HG03135 (cell line): ENCODE results near the gene ZYG11A.

Experiments used
- ATAC-seq: cut with Tn5 transposase; IDR thresholded peaks from one replicate; pipeline ENCODE4 v1.9.1; 2021; ENCODE audit warnings: mild to moderate bottlenecking, moderate library complexity; ENCODE audit not compliant: unreplicated experiment

The ZYG11A gene

DNA sequence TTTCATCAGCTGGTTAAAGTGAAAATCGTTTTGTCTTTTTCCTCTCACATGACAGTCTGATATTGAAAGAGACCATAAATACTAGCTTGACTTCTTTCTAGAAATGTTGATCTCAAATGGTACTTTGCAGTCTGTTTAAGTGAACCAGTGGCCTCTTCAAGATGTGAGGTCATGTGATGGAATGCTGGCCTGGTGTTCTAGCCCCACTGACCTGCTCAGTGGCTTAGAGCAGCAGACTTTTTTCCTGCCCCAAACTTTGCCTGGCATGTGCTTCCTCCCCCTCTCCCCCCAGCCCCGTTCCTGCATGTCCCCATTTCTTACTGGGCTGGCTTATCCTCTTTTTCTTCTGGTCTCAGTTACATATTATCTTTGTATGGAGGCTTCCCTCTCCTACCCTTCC is 34.3 kb downstream of the ZYG11A start:
- no peak for ATAC-seq

GRCh38 chr1:52877554-52877953 is 35.0 kb downstream of the ZYG11A start:
- no peak for ATAC-seq

DNA sequence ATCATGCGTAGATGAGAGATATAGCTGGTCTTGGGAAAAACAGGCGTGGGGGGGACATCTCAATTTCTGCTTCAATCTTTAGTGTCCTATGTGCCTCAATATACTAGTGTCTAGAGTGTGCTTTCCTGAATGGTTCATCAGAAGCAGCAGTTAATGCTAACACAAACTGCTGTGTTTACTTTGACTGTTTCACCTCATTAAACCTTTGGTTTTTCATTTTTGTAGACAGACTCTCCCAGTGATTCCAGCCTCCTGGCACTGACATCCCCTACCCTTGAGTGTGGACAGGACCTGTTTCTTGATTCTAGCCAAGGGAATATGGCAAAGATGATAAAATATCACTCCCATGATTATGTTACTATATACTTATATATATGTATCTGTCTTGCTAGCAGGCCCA is 37.6 kb downstream of the ZYG11A start:
- ATAC-seq, result no peak

DNA sequence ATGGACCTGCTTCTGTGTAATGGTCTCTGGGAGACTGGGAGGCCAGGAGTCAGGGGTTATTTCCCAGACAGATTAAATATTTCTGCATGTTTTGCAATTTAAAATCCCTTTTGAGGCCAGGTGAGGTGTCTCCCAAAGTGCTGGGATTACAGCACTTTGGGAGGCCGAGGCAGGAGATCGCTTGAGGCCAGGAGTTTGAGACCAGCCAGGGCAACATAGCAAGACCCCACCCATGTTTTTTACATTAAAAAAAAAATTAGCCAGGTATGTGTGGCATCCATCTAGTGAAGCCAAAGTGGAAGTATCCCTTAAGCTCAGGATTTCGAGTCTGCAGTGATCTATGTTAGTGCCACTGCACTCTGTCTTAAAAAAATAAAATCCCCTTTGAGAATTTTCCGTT is 44.9 kb downstream of the ZYG11A start:
- ATAC-seq, result no peak

DNA sequence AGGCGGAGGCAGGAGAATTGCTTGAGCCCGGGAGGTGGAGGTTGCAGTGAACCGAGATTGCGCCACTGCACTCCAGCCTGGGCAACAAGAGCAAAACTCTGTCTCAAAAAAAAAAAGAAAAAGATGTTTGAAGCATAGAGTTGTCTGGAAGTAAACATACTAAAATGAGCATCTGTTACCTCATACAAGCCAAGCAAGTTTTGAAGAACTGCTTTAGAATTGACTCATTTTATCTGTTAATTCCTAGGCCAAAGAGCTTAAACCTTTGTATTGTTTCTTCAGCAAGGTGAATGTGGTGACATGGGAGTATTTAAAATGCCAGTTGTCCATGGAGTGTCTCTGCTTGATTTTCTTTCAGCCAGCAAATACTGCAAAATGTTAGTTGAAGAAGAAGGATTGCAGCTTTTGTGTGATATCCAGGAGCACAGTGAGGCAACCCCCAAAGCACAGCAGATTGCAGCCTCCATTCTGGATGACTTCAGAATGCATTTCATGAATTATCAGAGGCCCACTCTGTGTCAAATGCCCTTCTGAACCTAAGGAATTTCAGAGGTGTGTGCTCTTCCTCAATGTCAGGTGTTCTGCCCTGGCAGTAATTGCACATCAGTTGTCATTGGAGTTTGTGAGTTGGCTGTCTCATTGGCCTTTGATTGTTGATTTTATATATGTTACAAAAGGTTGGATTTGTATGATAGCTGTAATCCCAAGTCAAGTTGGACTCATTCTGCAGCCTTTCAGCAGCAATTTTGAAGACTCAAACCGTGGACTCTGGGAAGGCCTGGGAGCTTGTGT is 50.1 kb downstream of the ZYG11A start:
- ATAC-seq, result no peak

DNA sequence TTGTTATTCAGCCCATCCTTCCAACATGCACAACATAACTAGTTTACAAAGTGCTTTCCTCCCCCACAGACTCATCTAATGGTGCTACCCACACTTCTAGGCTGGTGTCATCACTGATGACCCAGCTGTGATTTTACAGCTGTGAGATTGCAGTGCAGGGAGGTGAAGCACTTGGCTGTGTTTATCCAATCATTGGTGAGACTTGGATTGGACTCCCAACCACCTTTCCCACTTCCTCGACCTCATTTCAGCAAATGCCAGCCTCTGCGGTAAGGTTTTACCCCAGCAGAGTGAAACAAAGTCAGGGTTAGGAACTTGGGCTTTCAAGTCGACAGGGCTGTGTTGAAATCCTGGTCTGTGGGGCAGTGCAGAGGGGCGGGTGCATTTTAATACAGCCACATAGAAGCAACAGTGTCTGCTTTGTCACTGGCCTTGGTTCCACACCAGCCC is 56.9 kb downstream of the ZYG11A start:
- no peak for ATAC-seq

GRCh38 chr1:52900402-52900801 is 57.8 kb downstream of the ZYG11A start:
- no peak for ATAC-seq

GRCh38 chr1:52901384-52901783 is 58.8 kb downstream of the ZYG11A start:
- ATAC-seq, result no peak

GRCh38 chr1:52904208-52904926 is 61.8 kb downstream of the ZYG11A start:
- ATAC-seq, result no peak

- no peak for ATAC-seq
These were observed 62.6 kb downstream of the ZYG11A start for GRCh38 chr1:52904927-52905698.

GRCh38 chr1:52906135-52906603 is 63.6 kb downstream of the ZYG11A start:
- ATAC-seq, result no peak

- no peak for ATAC-seq
These were observed 64.7 kb downstream of the ZYG11A start for GRCh38 chr1:52907068-52907811.

DNA sequence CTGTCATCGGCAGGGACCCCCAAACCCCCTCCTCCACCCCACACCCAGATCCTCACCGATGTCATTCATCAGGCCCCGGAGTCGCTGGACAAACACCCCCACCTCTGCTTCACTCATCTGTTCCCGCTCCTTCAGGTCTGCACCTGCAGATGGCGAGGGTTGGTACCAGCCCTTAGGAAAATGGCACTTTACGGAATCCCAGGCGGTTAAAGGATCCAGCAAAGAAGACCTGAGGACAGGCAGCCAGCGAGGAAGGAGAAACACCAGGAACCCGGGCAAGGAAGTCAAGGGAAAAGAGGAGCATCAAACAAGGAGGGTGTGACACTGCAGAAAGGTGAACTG is 65.2 kb downstream of the ZYG11A start:
- ATAC-seq, result no peak

DNA sequence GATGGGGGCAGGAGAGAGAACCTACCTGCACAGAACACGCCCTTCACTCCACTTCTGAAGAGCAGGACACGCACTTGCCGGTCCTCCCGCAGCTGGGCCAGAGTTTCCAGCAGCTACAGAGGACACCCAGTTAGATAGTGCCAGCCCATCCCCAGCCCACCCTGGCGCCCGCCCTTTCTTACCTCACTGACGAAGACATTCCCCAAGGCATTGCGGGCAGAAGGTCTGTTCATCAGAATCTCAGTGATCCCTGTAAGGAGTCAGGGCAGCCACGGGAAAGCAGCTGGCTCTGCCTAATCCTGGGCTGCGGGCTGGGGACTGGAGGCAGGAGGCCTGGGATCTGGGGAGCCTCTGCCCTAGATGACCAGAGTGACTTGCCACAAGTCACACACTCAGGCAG is 69.0 kb downstream of the ZYG11A start:
- no peak for ATAC-seq

- ATAC-seq, result no peak
These were observed 70.5 kb downstream of the ZYG11A start for GRCh38 chr1:52913014-52913413.

DNA sequence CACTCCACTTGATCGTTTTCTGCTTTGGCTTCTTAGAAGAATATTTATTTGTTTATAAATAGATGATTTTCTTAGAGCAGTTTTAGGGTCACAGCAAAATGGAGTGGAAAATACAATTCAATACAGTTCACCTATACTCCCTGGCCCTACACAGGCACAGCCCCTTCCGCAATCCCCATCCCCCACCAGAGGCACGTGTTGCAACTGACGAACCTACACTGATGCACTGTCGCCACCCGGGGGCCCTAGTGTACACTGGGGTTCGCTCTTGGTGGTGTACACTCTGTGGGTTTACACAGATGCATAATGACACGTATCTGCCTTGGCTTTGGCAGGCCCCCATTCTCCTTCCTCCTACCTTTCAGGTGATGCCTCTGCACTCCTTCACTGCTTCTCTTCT is 71.0 kb downstream of the ZYG11A start:
- ATAC-seq, result no peak

DNA sequence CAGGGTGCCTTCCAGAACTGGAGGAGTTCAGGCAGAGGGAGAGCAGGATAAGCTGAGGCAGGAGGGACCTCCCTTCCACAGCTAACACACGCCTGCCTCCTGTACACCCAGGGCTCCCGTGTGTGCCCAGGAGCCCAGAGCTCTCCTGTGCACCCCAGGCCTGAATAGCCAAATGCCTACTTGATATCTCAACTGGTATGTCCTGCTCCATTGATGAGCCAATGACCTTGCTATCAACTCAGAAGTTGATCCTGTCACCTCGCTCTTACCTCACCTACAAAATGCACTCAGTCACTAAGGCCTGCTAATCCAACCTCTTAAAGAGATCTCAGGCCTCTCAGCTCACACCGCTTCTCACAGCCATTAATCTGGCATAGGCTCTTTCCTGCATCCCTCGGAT is 71.9 kb downstream of the ZYG11A start:
- no peak for ATAC-seq

DNA sequence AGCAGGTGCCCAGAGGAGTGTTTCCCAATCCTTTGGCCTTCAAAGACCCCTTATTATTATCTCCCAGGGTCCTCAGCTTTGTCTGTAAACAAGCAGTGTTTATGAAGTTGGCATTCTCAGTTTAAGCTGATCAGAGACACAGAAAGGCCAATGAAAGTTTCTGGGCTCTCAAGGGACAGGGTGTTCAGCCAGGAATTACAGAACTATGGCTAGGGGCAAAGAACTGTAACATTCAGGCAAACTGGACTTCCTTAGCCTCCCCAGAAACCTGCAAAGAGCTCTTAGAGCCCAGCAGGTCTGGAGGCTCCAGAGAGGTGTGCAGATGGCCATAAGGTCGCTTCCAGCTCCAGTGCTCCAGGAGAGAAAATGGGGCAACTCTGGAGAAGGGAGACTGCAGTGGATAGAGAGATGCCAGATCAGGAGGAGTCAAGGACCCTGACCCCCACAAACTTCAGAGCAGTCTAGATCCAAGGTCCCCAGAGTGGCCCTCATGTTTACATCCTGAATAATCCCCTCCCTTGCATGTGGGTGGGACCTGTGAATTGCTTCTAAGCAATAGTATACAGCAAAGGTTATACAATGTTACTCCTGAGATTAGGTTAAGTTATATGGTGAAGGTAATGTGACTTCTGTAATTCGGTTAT is 72.8 kb downstream of the ZYG11A start:
- ATAC-seq, result no peak

GRCh38 chr1:52915855-52916220 is 73.3 kb downstream of the ZYG11A start:
- ATAC-seq, result no peak

DNA sequence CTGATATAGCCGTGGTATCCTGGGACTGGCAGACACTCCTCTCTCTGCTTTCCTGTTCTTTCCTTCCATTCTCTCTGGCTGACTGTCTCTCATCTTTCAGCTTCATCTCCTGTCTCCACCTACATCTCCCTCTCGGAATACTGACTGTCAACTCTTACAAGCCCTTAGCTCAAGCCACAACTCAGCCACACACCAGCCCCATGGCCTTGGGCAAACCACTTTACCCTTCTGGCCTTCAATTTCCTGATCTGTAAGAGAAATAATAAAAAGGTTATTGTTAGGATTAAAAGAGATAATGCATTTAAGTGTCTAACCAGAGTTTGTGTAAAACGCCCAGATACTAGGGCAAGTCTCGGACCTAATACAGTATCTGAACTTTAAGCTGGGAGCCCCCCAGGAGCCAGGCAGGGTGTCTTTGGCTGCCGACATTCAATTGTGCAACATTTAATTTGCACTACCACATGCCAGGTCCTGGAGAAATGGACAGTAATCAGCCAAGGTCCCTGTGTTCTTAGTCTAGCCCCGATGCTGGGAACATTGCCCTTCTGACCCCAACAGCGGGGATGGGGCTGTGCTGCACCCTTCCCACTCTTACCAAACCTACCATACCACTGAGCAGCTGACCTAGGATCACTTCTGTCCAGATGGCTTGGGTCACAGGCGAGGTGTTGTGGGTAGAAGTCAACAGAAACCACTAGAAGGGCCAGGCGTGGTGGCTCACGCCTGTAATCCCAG is 73.8 kb downstream of the ZYG11A start:
- ATAC-seq, result no peak
